Germinal center (tissue), 1 donor: ENCODE results near the gene TCF7.
A peak's percentile ranks its signal among the peaks of the same experiment; 100 is the strongest.

Source experiments
- DNase-seq: peaks from one replicate; pipeline ENCODE4 v3.0.0; 2012; ENCODE audit warnings: mixed read lengths, low spot score

TCF7 gene

GRCh38 chr5:134113902-134114875 lies at the start of gene TCF7:
Gene TCF7 (plus strand): TSS chr5:134114681. CDS start chr5:134114907, 226 bp downstream.
- DNase-seq, result peak; percentile 94

- DNase-seq, result no peak
Observed at GRCh38 chr5:134069553-134069952, 44.9 kb upstream of the TCF7 start.

- DNase-seq, result no peak
Observed at GRCh38 chr5:134070725-134071613, 43.5 kb upstream of the TCF7 start.

GRCh38 chr5:134071614-134072207 lies 42.8 kb upstream of the TCF7 start:
- DNase-seq, result no peak

GRCh38 chr5:134072471-134073210 lies 41.8 kb upstream of the TCF7 start:
- DNase-seq, result no peak

- DNase-seq, result no peak
Observed at GRCh38 chr5:134073404-134073803, 41.1 kb upstream of the TCF7 start.

DNA sequence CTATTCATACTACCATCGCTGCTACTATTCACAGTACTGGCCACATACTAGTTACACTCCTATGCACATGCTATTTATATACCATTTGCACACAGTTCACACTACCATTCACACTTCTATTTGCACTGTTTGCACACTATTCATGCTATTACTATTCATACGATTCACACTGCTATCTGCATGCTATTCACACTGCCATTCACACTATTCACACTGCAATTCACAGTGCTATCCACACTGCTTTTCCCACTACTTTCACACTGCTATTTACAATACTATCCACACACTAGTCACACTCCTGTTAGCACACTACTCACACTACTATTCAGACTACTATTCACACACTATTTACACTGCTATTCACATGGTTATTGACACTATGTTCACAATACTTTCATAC lies 39.4 kb upstream of the TCF7 start:
- DNase-seq, result no peak

- no peak for DNase-seq
Observed at GRCh38 chr5:134077926-134078580, 36.4 kb upstream of the TCF7 start.

DNA sequence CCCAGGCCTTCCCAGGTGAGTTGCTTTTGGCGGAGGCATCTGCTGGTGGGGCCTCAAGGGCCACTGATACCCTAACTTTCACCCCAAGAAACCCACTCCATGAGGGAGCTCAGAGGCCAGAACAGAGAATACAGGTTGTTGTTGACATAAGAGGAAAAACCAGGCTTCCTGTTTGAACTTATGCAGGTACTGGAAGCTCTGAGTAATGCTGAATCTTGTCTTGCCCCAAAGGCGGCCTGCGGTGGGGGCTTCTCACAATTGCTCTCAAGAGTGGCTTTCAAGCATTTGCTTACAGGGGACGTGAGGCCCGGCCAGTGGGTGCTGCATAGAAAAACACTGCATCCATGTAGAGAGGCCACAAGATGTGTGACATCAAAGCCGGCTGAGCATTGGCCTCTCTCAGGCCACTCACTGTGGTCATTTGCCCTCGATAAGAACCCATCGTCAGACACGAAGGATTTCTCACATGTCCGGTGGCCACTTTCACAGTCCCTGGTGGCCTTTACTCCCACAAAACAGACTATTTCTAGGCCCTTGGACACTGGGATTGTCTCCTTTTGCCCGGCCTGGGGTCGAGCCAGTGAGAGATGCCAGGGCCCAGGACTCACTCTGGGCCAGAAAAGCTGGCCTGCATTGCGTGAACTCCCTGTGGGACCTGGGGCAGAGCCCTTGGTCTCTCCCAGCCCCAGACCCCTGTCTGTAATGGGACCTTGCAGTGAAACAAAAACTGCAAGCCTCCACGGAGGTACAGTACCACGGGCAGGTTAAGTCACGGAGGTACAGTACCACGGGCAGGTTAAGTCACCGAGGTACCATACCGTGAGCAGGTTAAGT lies 34.5 kb upstream of the TCF7 start:
- DNase-seq, result no peak

DNA sequence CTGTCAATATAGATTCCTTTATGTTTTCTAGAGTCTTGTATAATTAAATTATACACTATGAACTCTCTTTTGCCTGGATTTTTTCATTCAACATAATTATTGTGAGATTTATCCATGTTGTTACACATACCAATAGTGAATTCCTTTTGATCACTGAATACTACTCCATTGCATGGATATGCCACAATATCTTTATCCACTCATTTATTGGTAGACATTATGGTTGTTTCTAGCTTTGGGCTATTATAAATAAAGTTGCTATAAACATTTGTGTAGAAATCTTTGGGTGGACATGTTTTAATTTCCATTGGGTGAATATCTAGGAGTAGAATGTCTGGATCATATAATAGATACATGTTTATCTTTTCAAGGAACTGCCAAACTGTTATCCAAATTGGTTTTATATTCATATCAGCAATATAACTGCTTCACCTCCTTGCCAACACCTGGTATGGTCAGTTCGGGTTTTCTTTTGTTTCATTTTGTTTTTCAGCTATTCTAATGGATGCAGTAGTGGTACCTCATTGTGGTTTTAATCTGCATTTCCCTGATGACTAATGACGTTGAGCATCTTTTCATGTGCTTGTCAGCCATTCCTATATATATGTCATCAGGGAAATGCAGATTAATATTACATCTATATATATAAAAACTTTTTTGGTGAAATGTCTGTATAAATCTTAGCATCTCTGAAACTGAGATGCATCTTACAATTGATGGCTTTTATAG lies 32.1 kb upstream of the TCF7 start:
- no peak for DNase-seq

- DNase-seq, result no peak
Observed at GRCh38 chr5:134083517-134083916, 31.0 kb upstream of the TCF7 start.

DNA sequence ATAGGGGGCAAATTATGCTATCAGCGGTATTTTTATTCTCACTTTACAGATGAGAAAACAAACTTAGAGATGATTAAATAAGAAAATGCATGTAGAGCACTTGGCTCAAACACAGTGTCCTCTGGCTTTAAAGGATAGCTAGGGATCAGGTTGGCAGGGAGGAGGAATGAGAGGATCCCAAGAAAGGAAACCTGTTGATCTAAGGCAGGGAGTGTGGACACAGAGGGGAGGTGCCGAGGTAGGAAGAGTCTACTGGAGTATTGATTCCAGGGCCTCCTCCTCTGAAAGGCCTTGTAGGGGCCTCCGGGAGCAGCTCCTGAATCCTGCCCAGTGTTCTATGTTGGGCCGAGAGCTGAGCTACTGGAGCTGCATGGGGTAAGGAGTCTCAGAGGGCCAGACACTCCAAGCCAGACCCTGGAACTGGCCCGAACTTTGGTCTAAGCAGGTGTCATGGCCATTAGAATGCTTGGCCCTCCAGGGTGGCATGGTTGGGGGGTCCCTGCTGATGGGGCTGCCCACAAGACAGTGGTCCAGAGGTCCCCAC lies 30.4 kb upstream of the TCF7 start:
- DNase-seq, result no peak

- no peak for DNase-seq
Observed at GRCh38 chr5:134084570-134084969, 29.9 kb upstream of the TCF7 start.

GRCh38 chr5:134085411-134085810 lies 29.1 kb upstream of the TCF7 start:
- DNase-seq, result no peak

DNA sequence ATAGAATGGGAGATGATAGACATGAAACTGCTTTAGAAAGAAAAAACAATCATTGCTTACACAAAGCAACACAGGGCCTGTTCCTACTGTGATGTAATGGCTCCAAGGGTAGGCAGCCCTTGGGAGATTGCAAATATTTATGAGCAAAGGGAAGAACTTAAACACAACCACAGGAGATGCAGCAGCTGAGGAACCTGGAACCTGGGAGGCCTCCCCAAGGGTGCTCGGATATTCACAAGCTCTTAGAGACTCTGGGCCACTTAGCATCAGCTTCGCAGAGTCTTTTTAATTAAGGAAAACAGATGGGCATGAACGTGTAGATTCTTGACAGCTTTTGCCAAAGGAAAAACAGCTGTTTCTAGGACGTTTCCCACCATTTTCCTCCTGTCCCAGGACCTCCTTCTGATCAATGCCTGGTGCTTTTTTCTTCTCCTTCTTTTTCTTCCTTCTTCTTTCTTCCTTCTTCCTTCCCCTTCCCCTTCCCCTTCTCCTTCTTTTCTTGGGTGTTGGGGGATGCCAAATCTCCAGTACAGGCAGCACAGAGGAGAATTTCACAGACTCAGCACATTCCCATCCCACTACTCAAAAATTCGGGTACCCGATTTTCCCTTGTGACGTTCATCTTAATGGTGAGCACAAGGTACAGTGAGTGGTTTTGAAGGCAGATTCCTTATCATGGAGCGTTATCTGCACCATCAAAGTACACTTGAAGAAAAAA lies 28.1 kb upstream of the TCF7 start:
- no peak for DNase-seq

DNA sequence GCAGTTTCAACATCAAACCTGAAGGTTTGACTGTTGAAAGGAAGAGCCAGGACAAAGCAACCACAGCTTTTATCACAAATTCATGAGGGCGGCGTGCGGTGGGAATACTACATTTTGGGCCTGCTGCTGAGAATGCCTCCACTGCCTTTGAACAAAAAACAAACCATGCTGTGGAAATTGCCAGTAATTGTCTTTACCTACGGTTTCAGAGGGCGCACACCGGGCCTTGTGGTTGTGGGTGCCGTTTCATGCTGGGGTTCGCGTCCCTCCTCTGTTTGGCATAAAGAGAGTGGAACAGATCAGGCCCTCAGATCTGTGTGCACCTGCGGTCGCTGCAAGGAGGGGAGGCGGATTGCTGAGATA lies 27.6 kb upstream of the TCF7 start:
- DNase-seq, result no peak

DNA sequence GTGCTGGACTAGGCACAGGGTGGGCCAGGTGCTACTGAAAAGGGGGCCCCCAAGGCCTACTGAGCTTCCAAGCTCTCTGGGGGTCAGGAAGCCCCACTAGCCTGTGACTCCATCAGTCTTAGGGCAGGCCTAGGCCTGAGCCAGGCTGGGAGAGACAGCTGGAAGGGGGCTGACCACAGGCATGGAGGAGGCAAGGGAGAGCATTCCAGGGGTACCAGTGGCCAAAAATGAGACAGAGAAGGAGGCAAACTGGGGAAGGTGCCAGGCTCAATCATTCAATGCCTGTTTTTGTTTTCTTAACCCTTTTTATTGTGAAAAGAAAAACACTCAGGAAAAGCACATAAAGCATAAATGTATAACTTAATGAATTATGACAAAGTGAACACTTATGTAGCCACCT lies 26.2 kb upstream of the TCF7 start:
- no peak for DNase-seq

GRCh38 chr5:134088994-134089560 lies 25.4 kb upstream of the TCF7 start:
- no peak for DNase-seq
